ENCODE results near the gene NEK5.

NEK5 gene

GRCh38 chr13:52006523-52007245, 122.2 kb downstream of the NEK5 start:
- no peak for DNase-seq

GRCh38 chr13:52005841-52006522, 122.9 kb downstream of the NEK5 start:
- no peak for DNase-seq

- DNase-seq: no peak
Measured at GRCh38 chr13:52004511-52005170, 124.2 kb downstream of the NEK5 start.

GRCh38 chr13:52003541-52003940, 125.3 kb downstream of the NEK5 start:
- DNase-seq: no peak

DNA sequence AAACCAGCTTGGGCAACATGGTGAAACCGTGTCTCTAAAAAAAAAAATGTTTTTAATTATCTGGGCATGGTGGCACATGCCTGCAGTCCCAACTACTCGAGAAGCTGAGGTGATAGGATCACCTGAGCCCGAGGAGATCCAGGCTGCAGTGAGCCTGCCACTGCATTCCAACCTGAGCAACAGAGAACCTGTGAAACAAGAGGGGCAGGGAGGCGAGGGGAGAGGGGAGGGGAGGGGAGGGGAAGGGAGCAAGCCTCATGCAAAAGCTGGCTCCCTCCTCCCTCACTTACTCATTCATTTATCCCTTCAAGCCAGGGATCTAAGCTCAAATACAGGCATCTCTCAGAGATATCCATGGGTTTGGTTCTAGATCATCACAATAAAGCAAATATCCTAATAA, 126.5 kb downstream of the NEK5 start:
- no peak for DNase-seq

DNA sequence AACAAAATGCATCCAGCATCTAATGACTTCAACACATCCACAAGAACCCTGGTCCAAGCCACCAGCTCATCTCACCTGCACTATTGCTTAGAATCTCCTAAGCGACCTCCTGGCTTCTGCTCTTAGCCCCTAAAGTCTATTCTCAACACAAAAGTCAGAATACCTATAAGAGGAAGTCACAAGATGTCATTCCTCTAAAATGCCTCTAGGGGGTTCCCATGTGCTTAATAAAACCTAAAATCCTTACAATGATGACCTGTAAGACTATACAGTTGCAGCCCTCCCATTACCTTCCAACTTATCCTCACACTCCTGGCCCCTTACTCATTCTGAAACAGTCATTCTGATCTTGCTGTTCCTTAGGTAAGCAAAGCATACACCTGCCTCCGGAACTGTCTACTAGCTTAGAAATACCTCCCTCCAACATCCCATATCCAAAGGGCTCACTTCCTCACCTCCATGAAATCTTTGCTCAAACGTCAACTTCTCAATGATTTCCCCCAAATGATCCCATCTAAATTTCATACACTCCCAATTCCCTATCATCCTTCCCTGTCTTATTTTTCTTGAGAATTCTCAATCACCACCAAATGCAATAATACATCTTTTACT, 127.6 kb downstream of the NEK5 start:
- no peak for DNase-seq

- no peak for DNase-seq
Measured at GRCh38 chr13:51999921-52000320, 129.0 kb downstream of the NEK5 start.

- DNase-seq: no peak
Measured at GRCh38 chr13:51999510-51999911, 129.4 kb downstream of the NEK5 start.

GRCh38 chr13:51998723-51999509, 130.0 kb downstream of the NEK5 start:
- DNase-seq: no peak

DNA sequence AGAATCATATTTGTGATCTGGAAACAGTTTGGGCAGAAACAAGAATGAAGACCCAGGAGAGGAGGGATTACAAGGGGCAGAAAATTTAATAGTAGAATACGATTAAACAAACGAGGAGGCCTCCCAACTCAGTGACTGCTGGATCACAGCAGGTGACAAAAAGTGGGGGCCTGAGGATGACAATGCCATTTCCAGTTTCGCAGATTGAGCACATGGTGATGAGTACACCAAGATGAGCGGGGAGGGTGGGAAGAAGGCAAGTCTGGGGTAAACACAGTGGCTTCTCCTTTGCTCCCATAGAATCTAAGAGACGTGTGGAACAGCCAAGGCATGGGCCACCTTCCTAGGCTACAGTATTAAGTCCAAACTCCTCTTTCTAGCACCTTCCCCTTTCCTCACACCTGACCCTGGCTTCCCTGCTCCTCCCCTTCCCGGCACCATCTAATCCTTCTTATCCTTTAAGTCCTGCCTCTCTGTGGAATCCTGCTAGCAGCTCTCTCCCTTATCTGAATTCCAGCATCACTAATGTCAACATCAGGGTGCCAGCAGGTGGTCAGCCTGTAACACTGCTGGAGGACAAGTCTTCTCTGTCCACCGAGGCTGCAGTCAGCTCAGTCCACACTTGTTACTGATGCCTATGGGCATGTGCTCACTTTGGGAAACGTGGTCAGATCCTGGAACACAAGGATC, 131.1 kb downstream of the NEK5 start:
- no peak for DNase-seq

- no peak for DNase-seq
Measured at GRCh38 chr13:51997186-51997585, 131.7 kb downstream of the NEK5 start.

- no peak for DNase-seq
Measured at GRCh38 chr13:51996641-51997040, 132.2 kb downstream of the NEK5 start.

DNA sequence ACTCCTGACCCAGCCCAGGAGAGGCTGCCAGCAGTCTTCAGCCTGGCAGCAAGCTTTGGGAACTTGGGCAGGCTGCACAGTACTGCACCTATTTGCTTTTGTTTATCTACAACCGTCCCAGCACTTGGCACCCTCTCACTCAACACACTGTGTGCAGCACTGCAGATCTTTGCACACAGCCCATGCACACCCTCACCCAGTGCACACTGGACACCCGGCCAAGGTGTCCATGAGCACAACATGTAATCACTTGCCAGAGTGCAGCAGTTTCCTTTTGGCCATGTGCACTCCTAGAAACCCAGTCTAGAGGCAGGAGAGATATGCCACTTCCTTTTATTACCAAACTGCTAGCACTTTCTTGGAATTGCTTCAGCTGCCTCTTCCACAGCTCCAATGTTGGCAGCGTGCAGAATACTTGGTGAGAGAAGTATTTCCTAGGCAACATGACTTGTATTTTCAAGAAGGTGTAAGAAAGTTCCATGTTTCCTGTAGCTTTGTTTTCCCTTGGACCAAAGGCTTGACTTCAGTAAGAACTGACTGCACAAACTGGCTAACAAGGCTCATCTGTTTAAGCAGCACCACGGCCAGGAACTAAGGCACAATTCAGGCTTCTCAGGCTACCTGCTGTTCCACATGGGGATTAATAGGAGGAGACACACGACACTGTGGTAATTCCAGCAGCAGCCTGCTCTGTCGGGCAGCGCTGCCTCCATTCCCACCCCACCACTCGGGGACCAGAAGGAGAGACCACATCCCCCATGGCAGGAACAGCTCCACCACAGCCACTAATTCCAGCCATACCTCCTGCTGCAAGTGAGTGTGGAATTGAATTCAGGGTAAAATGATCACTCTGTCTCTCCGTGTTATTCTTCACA, 133.0 kb downstream of the NEK5 start:
- no peak for DNase-seq

DNA sequence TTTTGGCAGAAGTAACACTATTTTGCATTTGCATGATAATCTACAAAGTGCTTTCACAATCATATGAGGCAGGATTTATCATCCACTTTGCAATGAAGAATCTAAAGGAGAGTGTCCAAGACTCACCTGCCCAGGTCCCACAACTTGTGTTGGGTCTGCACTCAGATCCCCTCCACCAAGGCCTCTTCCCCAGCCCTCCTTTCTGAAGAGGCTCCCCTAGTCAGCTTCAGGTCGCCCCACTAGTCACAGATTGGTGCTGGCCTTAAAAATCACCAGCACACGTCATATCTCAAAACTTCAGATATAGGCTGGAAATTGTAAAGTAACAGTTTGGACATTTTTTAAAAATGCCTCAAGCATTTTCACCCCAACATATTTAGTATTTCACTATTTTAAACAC, 135.2 kb downstream of the NEK5 start:
- DNase-seq: no peak

DNA sequence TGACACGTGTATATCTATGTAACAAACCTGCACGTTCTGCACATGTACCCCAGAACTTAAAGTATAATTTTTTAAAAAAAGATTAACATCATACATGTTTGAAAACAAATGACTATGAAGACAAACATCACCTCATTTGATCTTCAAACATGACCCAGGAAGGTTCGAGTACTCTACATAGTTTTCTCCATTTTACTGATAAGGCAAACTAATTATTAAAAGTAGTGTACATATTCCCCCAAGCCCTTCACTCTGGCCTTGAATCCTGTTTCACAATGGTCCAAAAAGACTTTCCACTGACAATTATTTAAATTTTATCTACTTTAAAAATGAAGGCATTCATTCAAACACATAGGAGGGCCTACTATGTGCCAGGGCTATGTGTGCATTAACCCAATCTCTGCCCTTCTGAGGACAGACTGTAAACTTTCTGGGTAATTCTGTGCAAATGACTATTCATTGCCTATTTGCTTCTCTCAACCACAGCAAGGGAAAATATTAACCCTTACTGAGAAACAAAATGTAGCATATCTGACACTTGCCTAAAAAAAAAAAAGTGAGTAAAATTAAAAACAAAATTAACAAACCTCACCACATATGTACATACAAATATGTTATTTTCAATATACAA, 139.8 kb downstream of the NEK5 start:
- DNase-seq: no peak

Measured in activated CD4-positive, CD25-positive, alpha-beta regulatory T cell treated with anti-CD3 and anti-CD28 coated beads, Interleukin-2, amount 50 U/mL, for 72 hours (primary cell).